Muscle layer of duodenum (tissue), 2 donors: ENCODE results near the gene COX17.

Experiments
- H3K27ac ChIP-seq: one replicate; pipeline ENCODE4 v1.7.0; 2013; ENCODE audit warnings: mild to moderate bottlenecking, low read length
- H3K27me3 ChIP-seq: one replicate; pipeline ENCODE4 v1.7.0; 2013; ENCODE audit warnings: low read depth, mild to moderate bottlenecking, control low read depth, low read length
- H3K36me3 ChIP-seq, 2 donors: one replicate each; pipeline ENCODE4 v1.7.0; 2013; ENCODE audit warnings: low read length in 2 of 2, control low read depth in 1 of 2, mild to moderate bottlenecking in 1 of 2; ENCODE audit not compliant: insufficient read depth in 2 of 2, control insufficient read depth in 1 of 2
- H3K4me1 ChIP-seq, 2 donors: one replicate each; pipeline ENCODE4 v1.7.0; 2013; ENCODE audit warnings: low read length in 2 of 2, mild to moderate bottlenecking in 2 of 2, control low read depth in 1 of 2, moderate library complexity in 1 of 2; ENCODE audit not compliant: insufficient read depth in 2 of 2, control insufficient read depth in 1 of 2
- H3K4me3 ChIP-seq, 2 donors: one replicate each; pipeline ENCODE4 v1.7.0; 2013; ENCODE audit warnings: low read length in 2 of 2, low read depth in 1 of 2, mild to moderate bottlenecking in 1 of 2
- H3K9me3 ChIP-seq, 2 donors: one replicate each; pipeline ENCODE4 v1.7.0; 2013; ENCODE audit warnings: low read length in 2 of 2, control low read depth in 1 of 2, mild to moderate bottlenecking in 1 of 2; ENCODE audit not compliant: control insufficient read depth in 1 of 2
- donor health status: healthy.

COX17 gene

GRCh38 chr3:119657887-119658702, 19.1 kb downstream of the COX17 start:
- Histone ChIP-seq H3K27ac (peak overlapping the region; percentile 78), H3K27me3 (no peaks in the 10 kb centered on the region), H3K9me3 (no peaks in the 10 kb centered on the region), H3K4me1 (peaks cover 0 to 10% of the 10 kb centered on the region in 2 donors), H3K4me3 (peak overlapping the region; percentile 56 to 63), H3K36me3 (peaks cover 0 to 13% of the 10 kb centered on the region in 2 donors)

- Histone ChIP-seq H3K4me1 (peaks cover 0 to 24% of the 10 kb centered on the region in 2 donors), H3K36me3 (peaks cover 0 to 21% of the 10 kb centered on the region in 2 donors), H3K9me3 (no peaks in the 10 kb centered on the region), H3K4me3 (no peak overlapping the region), H3K27me3 (no peaks in the 10 kb centered on the region), H3K27ac (no peak overlapping the region)
These were observed 23.3 kb downstream of the COX17 start for GRCh38 chr3:119653876-119654275.

- no peak overlapping the region for H3K27ac ChIP-seq
- H3K4me3 ChIP-seq, result no peak overlapping the region
- H3K27me3 ChIP-seq, result no peaks in the 10 kb centered on the region
- peaks cover 0 to 35% of the 10 kb centered on the region in 2 donors for H3K4me1 ChIP-seq
- peaks cover 0 to 32% of the 10 kb centered on the region in 2 donors for H3K36me3 ChIP-seq
- no peaks in the 10 kb centered on the region for H3K9me3 ChIP-seq
These were observed 24.7 kb downstream of the COX17 start for GRCh38 chr3:119652306-119653033.

GRCh38 chr3:119649761-119650160, 27.4 kb downstream of the COX17 start:
- Histone ChIP-seq H3K4me3 (no peak overlapping the region), H3K36me3 (peaks cover 8 to 35% of the 10 kb centered on the region in 2 donors), H3K27ac (no peak overlapping the region)

GRCh38 chr3:119647843-119648575, 29.2 kb downstream of the COX17 start:
- Histone ChIP-seq H3K4me1 (peaks cover 9 to 36% of the 10 kb centered on the region in 2 donors), H3K4me3 (no peak overlapping the region), H3K36me3 (peaks cover 8 to 31% of the 10 kb centered on the region in 2 donors), H3K27me3 (no peaks in the 10 kb centered on the region), H3K27ac (peak overlapping the region; percentile 71), H3K9me3 (no peaks in the 10 kb centered on the region)

More at GRCh38 chr3:119649761-119650160, 27.4 kb downstream of the COX17 start:
- no peaks in the 10 kb centered on the region for H3K27me3 ChIP-seq
- no peaks in the 10 kb centered on the region for H3K9me3 ChIP-seq
- peaks cover 9 to 35% of the 10 kb centered on the region in 2 donors for H3K4me1 ChIP-seq

- H3K27ac ChIP-seq, result peak overlapping the region; percentile 71
- H3K4me3 ChIP-seq, result peak overlapping the region in 1 of 2 donors; percentile 33
- H3K36me3 ChIP-seq, result peaks cover 8 to 26% of the 10 kb centered on the region in 2 donors
- peaks cover 9 to 31% of the 10 kb centered on the region in 2 donors for H3K4me1 ChIP-seq
- no peaks in the 10 kb centered on the region for H3K9me3 ChIP-seq
- no peaks in the 10 kb centered on the region for H3K27me3 ChIP-seq
These were observed 30.0 kb downstream of the COX17 start for GRCh38 chr3:119647171-119647570.

- Histone ChIP-seq H3K4me3 (no peak overlapping the region), H3K36me3 (peaks cover 8 to 36% of the 10 kb centered on the region in 2 donors), H3K27me3 (no peaks in the 10 kb centered on the region), H3K9me3 (no peaks in the 10 kb centered on the region), H3K4me1 (peaks cover 9 to 22% of the 10 kb centered on the region in 2 donors), H3K27ac (peak overlapping the region; percentile 25)
These were observed 31.4 kb downstream of the COX17 start for GRCh38 chr3:119645813-119646212.

GRCh38 chr3:119644481-119644880, 32.7 kb downstream of the COX17 start:
- H3K9me3 ChIP-seq, result no peaks in the 10 kb centered on the region
- peaks cover 9 to 18% of the 10 kb centered on the region in 2 donors for H3K4me1 ChIP-seq
- H3K27me3 ChIP-seq, result no peaks in the 10 kb centered on the region
- H3K27ac ChIP-seq, result no peak overlapping the region
- H3K4me3 ChIP-seq, result no peak overlapping the region
- H3K36me3 ChIP-seq, result peaks cover 8 to 36% of the 10 kb centered on the region in 2 donors

- H3K4me1 ChIP-seq, result peaks cover 9 to 13% of the 10 kb centered on the region in 2 donors
These were observed 33.7 kb downstream of the COX17 start for GRCh38 chr3:119643528-119643927.

GRCh38 chr3:119642746-119643473, 34.3 kb downstream of the COX17 start:
- Histone ChIP-seq H3K4me1 (peaks cover 6 to 9% of the 10 kb centered on the region in 2 donors), H3K36me3 (peaks cover 8 to 29% of the 10 kb centered on the region in 2 donors), H3K4me3 (no peak overlapping the region), H3K27me3 (no peaks in the 10 kb centered on the region), H3K27ac (peak overlapping the region; percentile 34), H3K9me3 (no peaks in the 10 kb centered on the region)

More at GRCh38 chr3:119643528-119643927, 33.7 kb downstream of the COX17 start:
- no peak overlapping the region for H3K4me3 ChIP-seq
- peak overlapping the region; percentile 34 for H3K27ac ChIP-seq
- no peaks in the 10 kb centered on the region for H3K9me3 ChIP-seq
- H3K36me3 ChIP-seq, result peaks cover 8 to 35% of the 10 kb centered on the region in 2 donors
- no peaks in the 10 kb centered on the region for H3K27me3 ChIP-seq
